ENCODE results near the gene VIPR2.

Gene VIPR2

GRCh38 chr7:159121068-159121467 is 23.6 kb downstream of the VIPR2 start:
- no peak overlapping the region for H3K4me3 ChIP-seq (replicated peaks in 1 of 2; ENCODE audit: low read depth in 2 of 2, low read length in 2 of 2)
- no peak for DNase-seq (ENCODE audit: low read depth in 2 of 2)
- TF ChIP-seq, protein P1, sequence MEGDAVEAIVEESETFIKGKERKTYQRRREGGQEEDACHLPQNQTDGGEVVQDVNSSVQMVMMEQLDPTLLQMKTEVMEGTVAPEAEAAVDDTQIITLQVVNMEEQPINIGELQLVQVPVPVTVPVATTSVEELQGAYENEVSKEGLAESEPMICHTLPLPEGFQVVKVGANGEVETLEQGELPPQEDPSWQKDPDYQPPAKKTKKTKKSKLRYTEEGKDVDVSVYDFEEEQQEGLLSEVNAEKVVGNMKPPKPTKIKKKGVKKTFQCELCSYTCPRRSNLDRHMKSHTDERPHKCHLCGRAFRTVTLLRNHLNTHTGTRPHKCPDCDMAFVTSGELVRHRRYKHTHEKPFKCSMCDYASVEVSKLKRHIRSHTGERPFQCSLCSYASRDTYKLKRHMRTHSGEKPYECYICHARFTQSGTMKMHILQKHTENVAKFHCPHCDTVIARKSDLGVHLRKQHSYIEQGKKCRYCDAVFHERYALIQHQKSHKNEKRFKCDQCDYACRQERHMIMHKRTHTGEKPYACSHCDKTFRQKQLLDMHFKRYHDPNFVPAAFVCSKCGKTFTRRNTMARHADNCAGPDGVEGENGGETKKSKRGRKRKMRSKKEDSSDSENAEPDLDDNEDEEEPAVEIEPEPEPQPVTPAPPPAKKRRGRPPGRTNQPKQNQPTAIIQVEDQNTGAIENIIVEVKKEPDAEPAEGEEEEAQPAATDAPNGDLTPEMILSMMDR (IDR thresholded peaks at IDR 0.05; ENCODE audit: low read depth, low read length), result no peak

DNA sequence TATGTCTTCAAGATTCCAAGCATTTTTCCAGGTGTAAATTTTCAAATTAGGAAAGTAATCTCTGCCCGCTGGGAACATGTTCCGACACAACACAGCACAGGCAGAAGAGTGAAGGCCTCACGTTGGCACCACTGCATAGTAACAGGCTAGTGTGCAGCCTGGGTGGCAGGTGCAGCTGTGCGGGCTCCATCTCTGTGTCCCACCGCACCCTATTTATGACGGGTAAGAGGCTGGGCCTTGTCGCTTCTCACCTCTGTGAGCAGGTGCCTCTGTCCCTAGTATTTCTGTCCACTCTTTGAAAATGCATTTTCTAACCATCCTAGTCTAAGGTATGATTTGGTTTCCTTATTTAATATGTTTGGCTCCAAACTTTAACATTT is 24.1 kb downstream of the VIPR2 start:
- TF ChIP-seq, protein P1 (IDR thresholded peaks at IDR 0.05; ENCODE audit: low read depth, low read length), result no peak
- DNase-seq (ENCODE audit: low read depth in 2 of 2), result no peak
- H3K4me3 ChIP-seq (replicated peaks in 1 of 2; ENCODE audit: low read depth in 2 of 2, low read length in 2 of 2), result no peak overlapping the region

DNA sequence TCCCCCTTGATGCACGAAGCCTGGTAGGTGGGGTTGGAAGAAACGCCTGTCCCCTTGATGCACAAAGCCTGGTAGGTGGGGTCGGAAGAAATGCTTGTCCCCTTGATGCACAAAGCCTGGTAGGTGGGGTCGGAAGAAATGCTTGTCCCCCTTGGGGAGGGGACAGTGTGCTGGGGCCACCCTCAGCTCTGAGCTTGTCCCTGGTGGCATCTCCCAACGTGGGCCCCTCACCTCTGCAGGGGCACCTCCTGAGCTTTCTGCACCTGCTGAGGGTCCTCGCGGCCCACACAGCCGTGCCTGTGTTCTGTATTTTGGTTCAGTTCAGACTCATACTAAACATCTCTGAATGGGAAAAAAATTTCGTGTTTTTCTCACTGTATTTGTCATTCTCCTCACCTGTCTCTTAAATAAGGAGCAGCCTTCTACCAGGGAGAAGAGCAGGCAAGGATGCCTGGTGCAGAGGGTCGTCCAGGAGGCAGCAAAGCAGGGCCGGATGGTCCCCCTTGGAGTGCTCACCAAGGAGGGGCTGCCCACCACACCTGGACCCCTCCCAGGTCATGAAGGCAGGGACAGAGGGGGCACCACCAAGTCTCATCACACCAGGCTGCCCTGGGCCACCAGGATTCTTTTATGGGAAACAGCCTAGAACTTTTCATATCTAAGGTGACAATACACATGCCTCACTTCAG is 24.7 kb downstream of the VIPR2 start:
- H3K4me3 ChIP-seq (replicated peaks in 1 of 2; ENCODE audit: low read depth in 2 of 2, low read length in 2 of 2), result no peak overlapping the region
- TF ChIP-seq, protein P1 (IDR thresholded peaks at IDR 0.05; ENCODE audit: low read depth, low read length), result no peak
- DNase-seq (ENCODE audit: low read depth in 2 of 2), result no peak

DNA sequence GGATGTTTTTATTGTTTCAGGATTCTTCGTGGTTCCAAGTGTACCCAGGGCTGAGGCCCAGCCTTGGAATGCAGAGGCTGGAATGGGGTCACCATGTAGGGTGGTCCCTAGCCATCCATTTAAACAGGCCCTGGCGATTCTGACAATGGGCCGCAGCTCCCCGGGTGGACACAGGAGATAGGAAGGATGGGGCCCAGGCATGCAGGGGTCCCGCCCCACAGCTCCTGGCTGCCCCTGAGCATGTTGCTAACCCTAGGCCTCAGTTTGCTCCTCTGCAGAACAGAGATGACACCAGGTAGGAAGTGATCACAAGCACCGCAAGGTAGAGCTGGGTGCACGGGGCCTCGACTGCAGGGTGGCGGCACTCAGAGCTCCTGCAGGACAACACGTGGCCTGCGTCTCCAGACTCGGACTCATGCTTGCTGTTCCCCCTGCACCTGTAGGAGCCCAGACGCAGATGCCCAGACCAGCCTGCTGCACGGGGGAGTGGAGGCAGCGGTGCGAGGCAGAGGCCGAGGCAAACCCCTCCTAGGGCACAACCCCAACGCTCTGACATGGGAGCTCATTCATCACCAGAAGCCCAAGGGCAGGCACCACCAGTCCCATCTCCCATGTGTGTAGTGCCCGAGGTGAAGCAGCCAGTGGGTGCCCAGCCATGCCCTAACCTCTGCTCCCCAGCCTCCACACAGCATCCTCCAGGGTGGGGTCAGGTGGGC is 25.5 kb downstream of the VIPR2 start:
- H3K4me3 ChIP-seq (replicated peaks in 1 of 2; ENCODE audit: low read depth in 2 of 2, low read length in 2 of 2), result no peak overlapping the region
- TF ChIP-seq, protein P1 (IDR thresholded peaks at IDR 0.05; ENCODE audit: low read depth, low read length), result no peak
- no peak for DNase-seq (ENCODE audit: low read depth in 2 of 2)

DNA sequence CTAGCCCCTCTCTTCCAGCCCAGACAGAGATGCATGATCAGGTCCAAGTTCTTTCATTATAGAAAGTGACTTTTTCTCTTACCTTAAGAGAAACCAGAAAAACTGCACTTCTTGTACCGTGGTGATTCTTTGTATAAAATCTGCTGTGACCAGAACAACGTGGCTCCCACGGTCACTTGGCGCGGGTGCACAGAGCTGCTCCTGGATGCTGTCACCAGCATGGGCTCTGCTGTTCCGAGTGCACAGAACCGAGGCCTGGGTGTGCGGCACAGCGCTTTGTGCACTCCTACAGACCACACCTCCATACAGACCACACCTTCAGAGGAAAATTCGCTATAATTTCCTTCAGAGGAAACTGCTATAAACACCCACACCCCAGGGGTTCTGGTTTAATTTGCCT is 26.0 kb downstream of the VIPR2 start:
- TF ChIP-seq, protein P1 (IDR thresholded peaks at IDR 0.05; ENCODE audit: low read depth, low read length), result no peak
- H3K4me3 ChIP-seq (replicated peaks in 1 of 2; ENCODE audit: low read depth in 2 of 2, low read length in 2 of 2), result no peak overlapping the region
- no peak for DNase-seq (ENCODE audit: low read depth in 2 of 2)

GRCh38 chr7:159118197-159118595 is 26.5 kb downstream of the VIPR2 start:
- H3K4me3 ChIP-seq (replicated peaks in 1 of 2; ENCODE audit: low read depth in 2 of 2, low read length in 2 of 2), result no peak overlapping the region
- no peak for DNase-seq (ENCODE audit: low read depth in 2 of 2)
- TF ChIP-seq, protein P1 (IDR thresholded peaks at IDR 0.05; ENCODE audit: low read depth, low read length), result no peak
